Activated CD8-positive, alpha-beta memory T cell treated with anti-CD3 and anti-CD28 coated beads, Interleukin-2, amount 10 ng/mL, durations not matched to agents 7 days and 5 days (primary cell): Measurements from ENCODE around the gene PRORP. TPM values are rescaled to one million over a fixed set of nuclear protein-coding genes. Genes with fewer than 3 reads are reported as not detected.
A peak's percentile ranks its signal among the peaks of the same experiment; 100 is the strongest.

Experiments
- ATAC-seq: fragments of 150-1000 bp; cut with Tn5 transposase; one replicate; pipeline ENCODE4 v1.10.0; 2021; ENCODE audit warnings: moderate library complexity
- CTCF ChIA-PET: fragments of 350-600 bp; sonication (Branson Sonifier 250); formaldehyde crosslinking; loops from one replicate; lab custom pipeline; 2021; ENCODE audit warnings: antibody characterized with exemption; lab: Charles Lee
- DNase-seq: peaks from one replicate; pipeline ENCODE4 v3.0.0-alpha.2; 2020
- H3K27ac Mint-ChIP-seq: one replicate; pipeline ENCODE4 v1.8.0; 2021; ENCODE audit warnings: mild to moderate bottlenecking, mixed read lengths
- H3K27me3 Mint-ChIP-seq: one replicate; pipeline ENCODE4 v1.8.0; 2021; ENCODE audit warnings: mixed read lengths
- H3K36me3 Mint-ChIP-seq: one replicate; pipeline ENCODE4 v1.8.0; 2021; ENCODE audit warnings: mild to moderate bottlenecking, mixed read lengths
- H3K4me1 Mint-ChIP-seq: one replicate; pipeline ENCODE4 v1.8.0; 2021; ENCODE audit warnings: mixed read lengths
- H3K4me3 Mint-ChIP-seq: one replicate; pipeline ENCODE4 v1.8.0; 2021; ENCODE audit warnings: mild to moderate bottlenecking, moderate library complexity, mixed read lengths
- H3K9me3 Mint-ChIP-seq: one replicate; pipeline ENCODE4 v1.8.0; 2022; ENCODE audit warnings: low read depth, mixed read lengths
- total RNA-seq, 2 experiments: library from RNA; stranded (reverse); gene quantifications; one replicate each; pipeline ENCODE4 v1.2.3, GENCODE V29; 2021

PRORP gene
- total RNA-seq, 2 experiments from 2014 or later, result 28.0 to 31.3 TPM

DNA sequence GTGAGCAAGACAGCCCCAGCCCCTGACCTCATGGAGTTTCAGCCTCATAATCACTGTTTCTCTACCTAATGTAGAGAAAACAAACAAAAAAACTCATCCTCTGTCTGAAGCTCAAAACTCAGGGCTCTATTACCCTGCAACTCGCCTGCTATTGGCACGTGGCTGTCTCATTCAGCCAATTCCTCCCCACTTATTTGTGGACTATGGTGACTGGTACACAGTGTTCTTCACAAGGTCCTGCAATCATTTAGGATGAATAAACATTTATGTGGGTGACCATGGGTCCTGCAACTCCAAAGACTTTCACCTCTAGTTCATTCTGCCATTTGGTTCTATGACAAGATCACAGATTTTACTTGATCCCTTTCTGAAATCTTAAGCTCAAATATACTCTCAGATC lies 5.2 kb upstream of the PRORP start:
- peaks cover 35% of the 10 kb centered on the region for H3K36me3 Mint-ChIP-seq
- no peaks in the 10 kb centered on the region for H3K9me3 Mint-ChIP-seq

DNA sequence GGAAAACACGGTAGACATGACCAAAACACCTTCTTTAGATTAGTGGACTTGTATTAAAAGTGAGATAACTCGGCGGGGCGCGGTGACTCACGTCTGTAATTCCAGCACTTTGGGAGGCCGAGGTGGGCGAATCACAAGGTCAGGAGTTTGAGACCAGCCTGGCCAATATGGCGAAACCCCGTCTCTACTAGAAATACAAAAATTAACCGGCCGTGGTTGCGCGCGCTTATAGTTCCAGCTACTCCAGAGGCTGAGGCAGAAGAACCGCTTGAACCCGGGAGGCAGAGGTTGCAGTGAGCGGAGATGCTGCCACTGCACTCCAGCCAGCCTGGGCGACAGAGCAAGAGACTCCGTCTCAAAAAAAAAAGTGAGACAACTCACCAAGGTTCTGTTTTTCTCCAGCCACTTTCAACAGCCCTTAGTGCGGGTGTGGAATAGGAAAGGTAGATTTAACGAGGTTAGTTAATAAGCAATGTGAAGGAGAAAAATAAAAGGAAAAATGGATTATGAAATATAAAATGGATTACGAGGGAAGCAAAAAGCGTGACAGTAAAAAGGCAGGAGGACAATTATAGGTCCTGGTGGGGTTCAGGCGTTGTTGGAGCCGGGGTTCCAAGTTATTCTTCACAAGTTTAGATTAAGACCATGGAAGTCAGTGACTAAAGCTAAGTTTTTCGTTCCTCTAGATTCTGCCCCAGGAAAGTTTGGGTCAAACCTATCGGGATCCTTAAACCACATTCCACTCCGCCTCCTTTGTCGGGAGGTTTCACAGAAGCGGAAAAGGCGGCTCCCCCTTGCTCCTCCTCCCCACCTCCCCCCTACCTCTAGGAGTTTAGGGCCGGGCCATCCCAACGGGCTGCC lies 1.1 kb upstream of the PRORP start:
- Mint-ChIP-seq H3K36me3 (peaks cover 21% of the 10 kb centered on the region), H3K4me1 (peaks cover 59% of the 10 kb centered on the region), H3K9me3 (no peaks in the 10 kb centered on the region), H3K4me3 (peak overlapping the region; percentile 94), H3K27ac (peak overlapping the region; percentile 99), H3K27me3 (no peaks in the 10 kb centered on the region)
- no peak for ATAC-seq
- CTCF ChIA-PET, result interaction anchor here (1.2 to 3.3 kb wide), 6 partner anchors 19 to 296 kb away, joined by 3 to 12 read pairs (median 7); partner anchors contain the start of genes FAM177A1, NFKBIA and PSMA6
- peak; percentile 50 for DNase-seq

More for the DNA sequence above, 5.2 kb upstream of the PRORP start:
- Mint-ChIP-seq H3K4me1 (peaks cover 34% of the 10 kb centered on the region), H3K27ac (peak overlapping the region; percentile 54), H3K4me3 (no peak overlapping the region), H3K27me3 (no peaks in the 10 kb centered on the region)
- no peak for DNase-seq
- no peak for ATAC-seq
- CTCF ChIA-PET, result no interaction called here

DNA sequence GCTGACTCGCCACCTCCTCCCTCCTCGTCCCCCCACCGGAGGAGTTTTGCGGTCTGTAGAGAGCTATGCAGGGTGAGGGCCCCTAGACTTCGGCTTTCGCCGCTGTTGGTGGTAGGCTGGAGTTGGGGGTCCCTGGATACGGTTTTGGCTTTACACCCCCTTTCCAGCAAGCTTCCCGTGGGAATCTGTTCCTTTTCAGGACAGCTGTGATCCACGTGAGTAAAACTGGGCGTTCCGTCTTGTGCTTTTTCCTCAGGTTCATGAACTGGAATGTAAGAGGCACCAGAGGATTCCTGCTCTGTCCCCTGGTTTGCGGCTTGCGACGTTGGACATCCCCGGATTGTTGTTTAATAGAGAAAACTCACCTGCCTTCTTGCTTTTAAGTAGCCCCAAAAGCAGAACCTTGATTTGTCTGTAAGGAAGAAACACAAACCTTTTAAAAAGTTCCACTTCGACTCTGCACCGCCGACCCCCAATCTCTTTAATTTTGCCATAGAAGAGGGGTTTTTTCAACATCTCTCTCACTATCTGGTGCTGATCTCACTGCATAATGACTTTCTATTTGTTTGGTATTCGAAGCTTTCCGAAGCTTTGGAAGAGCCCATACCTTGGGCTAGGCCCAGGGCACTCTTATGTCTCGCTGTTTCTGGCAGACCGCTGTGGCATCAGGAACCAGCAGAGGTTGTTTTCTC lies 490 bp downstream of the PRORP start:
- CTCF ChIA-PET, result interaction anchor here (1.2 to 3.3 kb wide), 5 partner anchors 17 to 281 kb away, joined by 3 to 12 read pairs (median 8); partner anchors contain the start of genes FAM177A1, NFKBIA and PSMA6
- no peak for DNase-seq
- H3K36me3 Mint-ChIP-seq, result peaks cover 27% of the 10 kb centered on the region

DNA sequence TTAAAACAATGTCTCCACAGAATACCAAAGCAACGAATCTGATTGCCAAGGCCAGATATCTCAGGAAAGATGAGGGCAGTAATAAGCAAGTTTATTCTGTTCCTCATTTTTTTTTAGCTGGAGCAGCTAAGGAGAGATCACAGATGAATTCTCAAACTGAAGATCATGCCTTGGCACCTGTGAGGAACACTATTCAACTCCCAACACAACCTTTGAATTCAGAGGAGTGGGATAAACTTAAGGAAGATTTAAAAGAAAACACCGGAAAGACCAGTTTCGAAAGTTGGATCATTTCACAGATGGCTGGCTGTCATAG lies 994 bp downstream of the PRORP start:
- DNase-seq, result no peak
- H3K27ac Mint-ChIP-seq, result peak overlapping the region; percentile 99
- H3K9me3 Mint-ChIP-seq, result no peaks in the 10 kb centered on the region
- peaks cover 31% of the 10 kb centered on the region for H3K36me3 Mint-ChIP-seq
- H3K27me3 Mint-ChIP-seq, result no peaks in the 10 kb centered on the region
- H3K4me3 Mint-ChIP-seq, result peak overlapping the region; percentile 94
- peaks cover 59% of the 10 kb centered on the region for H3K4me1 Mint-ChIP-seq
- ATAC-seq, result no peak
- CTCF ChIA-PET, result interaction anchor here (0.7 to 3.3 kb wide), 4 partner anchors 17 to 280 kb away, joined by 3 to 12 read pairs (median 7); partner anchors contain the start of gene NFKBIA

More for the DNA sequence above, 490 bp downstream of the PRORP start:
- H3K27me3 Mint-ChIP-seq, result no peaks in the 10 kb centered on the region
- peak overlapping the region; percentile 94 for H3K4me3 Mint-ChIP-seq
- H3K4me1 Mint-ChIP-seq, result peaks cover 58% of the 10 kb centered on the region
- ATAC-seq, result no peak
- H3K9me3 Mint-ChIP-seq, result no peaks in the 10 kb centered on the region
- H3K27ac Mint-ChIP-seq, result peak overlapping the region; percentile 99

DNA sequence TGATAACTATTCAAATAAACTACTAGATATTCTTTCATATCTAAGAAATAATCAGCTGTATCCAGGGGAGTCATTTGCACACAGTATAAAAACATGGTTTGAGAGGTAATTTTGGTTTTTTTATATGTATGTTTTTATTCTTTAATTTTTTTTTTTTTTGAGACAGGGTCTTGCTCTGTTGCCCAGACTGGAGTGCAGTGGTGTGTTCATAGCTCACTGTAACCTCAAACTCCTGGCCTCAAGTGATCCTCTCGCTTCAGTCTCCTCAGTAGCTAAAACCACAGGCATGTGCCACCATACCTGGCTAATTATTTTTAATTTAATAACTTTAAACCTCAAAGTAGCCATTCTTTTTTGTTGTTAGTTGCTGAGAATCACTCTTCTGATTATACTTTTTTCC lies 1.8 kb downstream of the PRORP start:
- peak overlapping the region; percentile 94 for H3K4me3 Mint-ChIP-seq
- no peaks in the 10 kb centered on the region for H3K9me3 Mint-ChIP-seq
- H3K36me3 Mint-ChIP-seq, result peaks cover 33% of the 10 kb centered on the region
- no peak overlapping the region for H3K27ac Mint-ChIP-seq
- ATAC-seq, result no peak
- CTCF ChIA-PET, result interaction anchor here (0.7 to 3.3 kb wide), 4 partner anchors 16 to 280 kb away, joined by 3 to 12 read pairs (median 7); partner anchors contain the start of gene NFKBIA
- no peak for DNase-seq
- peaks cover 58% of the 10 kb centered on the region for H3K4me1 Mint-ChIP-seq
- H3K27me3 Mint-ChIP-seq, result no peaks in the 10 kb centered on the region

DNA sequence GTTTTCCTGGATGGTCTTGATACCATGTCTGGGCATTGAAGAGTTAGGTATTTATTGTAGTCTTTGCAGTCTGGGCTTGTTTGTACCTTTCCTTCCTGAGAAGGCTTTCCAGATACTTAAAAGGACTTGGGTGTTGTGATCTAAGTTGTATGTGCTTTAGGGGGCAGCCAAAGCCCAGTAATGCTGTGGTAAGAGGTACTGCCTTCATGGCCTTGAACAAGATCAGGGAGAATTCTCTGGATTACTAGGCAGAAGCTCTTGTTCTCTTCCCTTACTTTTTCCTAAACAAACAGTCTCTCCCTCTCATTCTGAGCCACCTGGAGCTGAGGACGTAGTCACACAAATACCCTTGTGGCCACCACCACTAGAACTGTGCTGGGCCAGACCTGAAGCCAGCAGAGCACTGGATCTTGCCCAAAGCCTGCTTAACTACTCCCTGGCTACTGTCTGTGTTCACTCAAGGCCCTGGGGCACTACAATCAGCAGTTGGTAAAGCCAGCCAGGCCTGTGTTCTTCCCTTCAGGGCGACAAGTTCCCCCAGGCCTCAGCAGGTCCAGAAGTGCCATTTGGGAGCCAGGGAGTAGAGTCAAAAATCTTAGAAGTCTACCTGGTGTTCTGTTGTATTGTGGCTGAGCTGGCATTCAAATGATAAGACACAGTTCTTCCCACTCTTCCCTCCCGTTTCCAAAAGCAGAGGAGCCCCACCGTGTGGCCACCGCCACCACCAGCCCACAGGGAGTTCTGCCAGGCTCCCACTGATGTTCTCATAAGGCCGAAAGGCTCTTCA lies 11.4 kb downstream of the PRORP start:
- no peak for ATAC-seq
- Mint-ChIP-seq H3K9me3 (no peaks in the 10 kb centered on the region), H3K36me3 (peaks cover 34% of the 10 kb centered on the region), H3K27ac (no peak overlapping the region), H3K27me3 (no peaks in the 10 kb centered on the region), H3K4me1 (peaks cover 6% of the 10 kb centered on the region), H3K4me3 (no peak overlapping the region)
- CTCF ChIA-PET, result interaction anchor here (0.8 to 1.0 kb wide), 2 partner anchors 9 to 288 kb away, joined by 3 read pairs; no protein-coding TSS in a partner anchor
- no peak for DNase-seq

DNA sequence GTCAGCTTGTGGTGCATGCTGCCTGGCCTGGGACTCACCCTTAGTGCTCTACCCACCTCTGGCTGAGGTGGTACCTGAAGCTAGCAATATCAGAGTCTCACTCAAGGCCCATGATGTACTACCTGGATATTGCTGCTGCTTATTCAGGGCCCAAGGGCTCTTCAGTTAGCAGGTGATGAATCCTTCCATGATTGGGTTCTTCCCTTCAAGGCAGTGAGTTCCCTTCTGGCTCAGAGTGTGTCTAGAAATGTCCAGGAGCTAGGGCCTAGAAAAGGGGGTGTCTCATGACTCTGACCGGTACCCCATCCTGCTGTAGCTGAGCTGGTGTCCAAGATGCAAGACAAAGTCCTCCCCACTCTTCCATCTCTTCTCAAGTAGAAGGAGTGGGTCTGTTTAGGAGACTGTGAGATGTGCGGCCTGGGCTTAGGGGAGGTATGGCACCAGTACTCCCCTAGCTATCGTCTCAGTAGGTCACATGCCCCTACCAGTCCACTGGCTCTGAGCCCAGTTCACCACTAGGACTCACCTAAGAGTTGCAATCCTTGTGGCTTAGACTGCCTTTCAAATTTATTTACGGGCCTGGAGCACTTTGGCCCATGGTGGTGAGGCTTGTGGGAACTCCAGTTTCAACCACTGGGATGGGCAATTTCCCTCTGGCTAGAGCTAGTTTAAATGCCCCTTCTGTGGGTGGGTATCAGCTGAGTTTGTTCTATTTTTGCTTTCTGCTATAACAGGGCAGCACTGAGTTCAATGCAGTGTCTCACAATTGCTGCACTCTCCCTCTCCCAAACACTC lies 12.2 kb downstream of the PRORP start:
- no peak for DNase-seq
- no peak overlapping the region for H3K27ac Mint-ChIP-seq
- CTCF ChIA-PET, result interaction anchor here (0.8 to 0.9 kb wide), 2 partner anchors 8 to 282 kb away, joined by 3 read pairs; no protein-coding TSS in a partner anchor
- H3K4me3 Mint-ChIP-seq, result no peak overlapping the region
- H3K4me1 Mint-ChIP-seq, result peaks cover 4% of the 10 kb centered on the region
- ATAC-seq, result no peak
- H3K27me3 Mint-ChIP-seq, result no peaks in the 10 kb centered on the region
- no peaks in the 10 kb centered on the region for H3K9me3 Mint-ChIP-seq
- peaks cover 30% of the 10 kb centered on the region for H3K36me3 Mint-ChIP-seq

DNA sequence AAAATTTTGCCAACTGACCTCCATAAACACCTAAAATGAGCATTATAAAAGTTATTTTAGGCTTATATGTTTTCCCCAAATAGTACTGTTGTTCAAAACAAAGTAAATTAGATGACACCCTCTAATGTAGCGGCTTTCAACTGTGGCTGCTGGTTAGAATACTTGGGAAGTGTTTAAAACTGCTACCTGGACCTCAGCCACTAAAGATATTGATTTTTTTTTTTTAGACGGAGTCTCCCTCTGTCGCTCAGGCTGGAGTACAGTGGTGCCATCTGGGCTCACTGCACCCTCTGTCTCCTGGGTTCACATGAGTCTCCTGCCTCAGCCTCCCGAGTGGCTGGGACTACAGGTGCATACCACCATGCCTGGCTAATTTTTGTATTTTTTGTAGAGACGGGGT lies 16.2 kb downstream of the PRORP start:
- H3K36me3 Mint-ChIP-seq, result peaks cover 15% of the 10 kb centered on the region
- DNase-seq (no peak), ATAC-seq (no peak)
- no peaks in the 10 kb centered on the region for H3K27me3 Mint-ChIP-seq
- CTCF ChIA-PET, result interaction anchor here (1.3 to 7.9 kb wide), 2 partner anchors 266 to 276 kb away, joined by 4 to 98 read pairs; partner anchors contain the start of gene NFKBIA
- peaks cover 5% of the 10 kb centered on the region for H3K4me1 Mint-ChIP-seq
- H3K27ac Mint-ChIP-seq, result no peak overlapping the region
- H3K4me3 Mint-ChIP-seq, result no peak overlapping the region
- H3K9me3 Mint-ChIP-seq, result no peaks in the 10 kb centered on the region

DNA sequence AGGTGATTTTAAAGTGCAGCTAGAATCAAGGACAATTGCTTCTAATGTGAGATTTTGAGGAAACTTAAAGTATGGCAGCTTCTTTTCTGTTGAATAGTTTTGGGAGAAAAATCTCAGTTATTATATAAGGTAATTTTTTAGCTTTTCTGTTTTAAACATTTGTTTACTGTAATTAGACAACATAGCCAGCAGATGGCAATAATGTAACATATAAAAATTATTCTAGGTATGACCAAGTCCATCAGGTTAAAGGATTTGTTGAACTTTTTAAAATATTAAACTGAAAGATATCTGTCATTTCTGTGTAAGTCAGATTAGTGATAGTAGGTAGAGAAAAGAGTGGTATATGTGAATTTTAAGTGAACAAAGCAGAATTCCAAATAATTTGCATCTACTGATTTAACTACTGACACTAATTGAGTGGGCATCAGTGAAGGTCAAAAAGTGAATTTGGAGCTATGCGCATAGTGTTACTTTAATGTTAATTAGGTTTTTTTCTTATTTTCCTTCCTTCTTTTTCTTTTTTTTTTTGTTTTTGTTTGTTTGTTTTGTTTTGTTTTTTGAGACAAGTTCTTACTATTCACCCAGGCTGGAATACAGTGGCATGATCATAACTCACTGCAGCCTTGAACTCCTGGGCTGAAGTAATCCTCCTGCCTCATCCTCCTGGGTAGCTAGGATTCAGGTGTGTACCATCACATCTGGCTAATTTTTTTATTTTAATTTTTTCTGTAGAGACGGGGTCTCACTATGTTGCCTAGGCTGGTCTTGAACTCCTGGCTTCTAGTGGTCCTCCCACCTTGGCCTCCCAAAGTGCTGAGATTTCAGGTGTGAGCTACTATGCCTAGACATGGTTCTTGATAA lies 18.6 kb downstream of the PRORP start:
- no peaks in the 10 kb centered on the region for H3K27me3 Mint-ChIP-seq
- DNase-seq, result no peak
- H3K4me1 Mint-ChIP-seq, result peaks cover 8% of the 10 kb centered on the region
- H3K4me3 Mint-ChIP-seq, result no peak overlapping the region
- CTCF ChIA-PET, result interaction anchor here (0.6 to 7.9 kb wide), 25 partner anchors 8 to 675 kb away, joined by 3 to 98 read pairs (median 4); partner anchors contain the start of genes NFKBIA, PPP2R3C, PRORP and PSMA6
- ATAC-seq, result no peak
- H3K36me3 Mint-ChIP-seq, result peaks cover 9% of the 10 kb centered on the region
- H3K27ac Mint-ChIP-seq, result no peak overlapping the region
- H3K9me3 Mint-ChIP-seq, result no peaks in the 10 kb centered on the region

DNA sequence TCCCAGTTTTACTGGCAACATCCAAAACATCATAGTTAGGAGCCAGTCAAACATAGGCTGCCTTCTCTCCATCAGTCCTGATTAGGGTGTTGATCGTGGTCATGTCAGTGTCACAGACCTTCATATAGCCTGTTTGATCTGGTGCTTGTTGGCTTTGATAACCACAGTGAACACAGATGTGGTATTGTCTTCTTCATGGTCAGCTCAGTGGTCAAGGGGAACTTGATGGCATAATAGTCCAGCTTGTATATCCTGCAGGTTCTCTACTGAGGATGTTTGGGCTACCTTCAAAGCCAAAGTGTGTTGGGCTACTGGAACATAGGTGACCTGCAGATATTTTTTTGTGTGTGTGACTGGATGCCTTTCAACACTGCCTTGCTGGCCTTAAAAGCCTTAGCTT lies 21.7 kb downstream of the PRORP start:
- Mint-ChIP-seq H3K27me3 (no peaks in the 10 kb centered on the region), H3K36me3 (peaks cover 9% of the 10 kb centered on the region), H3K9me3 (no peaks in the 10 kb centered on the region), H3K4me1 (peaks cover 6% of the 10 kb centered on the region), H3K4me3 (no peak overlapping the region), H3K27ac (no peak overlapping the region)
- ATAC-seq, result no peak
- CTCF ChIA-PET, result interaction anchor here (1.3 to 7.9 kb wide), 4 partner anchors 11 to 271 kb away, joined by 3 to 98 read pairs (median 11); no protein-coding TSS in a partner anchor
- DNase-seq, result no peak

DNA sequence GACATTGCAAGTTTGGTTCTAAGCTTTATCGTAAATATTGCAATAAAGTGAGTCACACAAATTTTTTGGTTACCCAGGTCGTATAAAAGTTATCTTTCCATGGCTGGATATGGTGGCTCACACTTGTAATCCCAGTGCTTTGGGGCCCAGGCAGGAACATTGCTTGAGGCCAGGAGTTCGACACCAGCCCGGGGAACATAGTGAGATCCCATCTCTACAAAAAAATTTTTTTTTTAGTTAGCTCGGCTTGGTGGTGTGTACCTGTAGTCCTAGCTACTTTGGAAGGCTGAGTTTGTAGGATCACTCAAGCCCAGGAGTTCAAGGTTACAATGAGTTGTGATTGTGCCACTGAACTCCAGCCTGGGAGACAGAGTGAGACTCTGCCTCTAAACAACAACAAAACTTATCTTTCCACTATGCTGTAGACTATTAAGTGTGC lies 24.4 kb downstream of the PRORP start:
- DNase-seq (no peak), ATAC-seq (no peak)
- H3K9me3 Mint-ChIP-seq, result no peaks in the 10 kb centered on the region
- peaks cover 4% of the 10 kb centered on the region for H3K4me1 Mint-ChIP-seq
- H3K27me3 Mint-ChIP-seq, result no peaks in the 10 kb centered on the region
- peaks cover 18% of the 10 kb centered on the region for H3K36me3 Mint-ChIP-seq
- no peak overlapping the region for H3K4me3 Mint-ChIP-seq
- H3K27ac Mint-ChIP-seq, result no peak overlapping the region
- CTCF ChIA-PET, result no interaction called here
